ENCODE data around the gene ANKRD36. TPM values are rescaled to one million over a fixed set of nuclear protein-coding genes. Genes with fewer than 3 reads are reported as not detected.
"Not testable (repeated sequence)": the region's sequence is repeated elsewhere in the genome, so short reads cannot be mapped to it uniquely, and the experiment has no call there.

Gene ANKRD36
- total and polyA plus RNA-seq, 3 donors from 2014 or later = 7.3 to 132 (median 57.2) TPM

DNA sequence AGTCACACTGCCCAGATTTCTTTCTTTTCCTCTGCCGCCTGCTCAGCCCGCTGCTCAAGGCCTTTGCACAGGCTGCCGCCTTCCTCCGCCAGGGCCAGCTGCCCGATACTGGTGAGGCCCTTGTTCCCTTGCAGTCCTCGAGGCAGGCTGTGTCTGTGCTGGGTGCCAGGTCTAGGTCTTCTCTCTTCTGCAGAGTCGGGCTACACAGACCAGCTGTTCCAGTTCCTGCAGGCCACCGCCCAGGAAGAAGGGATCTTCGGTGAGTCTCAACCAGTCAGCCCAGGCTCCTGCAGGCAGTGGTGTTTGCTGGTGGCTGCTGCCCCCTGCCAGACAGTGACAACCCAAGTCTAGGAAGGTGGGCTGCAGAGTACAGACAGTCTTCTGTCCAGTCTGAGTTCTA lies 30.7 kb upstream of the ANKRD36 start:
- WGBS, 2 donors = 48 to 80% methylated on average over 1 to 8 of the region's 9 CpGs
- H3K27me3 ChIP-seq; H3K27ac ChIP-seq; intact Hi-C loops (cut with DNase I; ENCODE audit: low total_unique reads); H3K9me3 ChIP-seq; H3K4me3 ChIP-seq; DNase-seq; H3K4me1 ChIP-seq; H3K36me3 ChIP-seq (ENCODE audit: low read depth, missing control alignments): not testable (repeated sequence)

DNA sequence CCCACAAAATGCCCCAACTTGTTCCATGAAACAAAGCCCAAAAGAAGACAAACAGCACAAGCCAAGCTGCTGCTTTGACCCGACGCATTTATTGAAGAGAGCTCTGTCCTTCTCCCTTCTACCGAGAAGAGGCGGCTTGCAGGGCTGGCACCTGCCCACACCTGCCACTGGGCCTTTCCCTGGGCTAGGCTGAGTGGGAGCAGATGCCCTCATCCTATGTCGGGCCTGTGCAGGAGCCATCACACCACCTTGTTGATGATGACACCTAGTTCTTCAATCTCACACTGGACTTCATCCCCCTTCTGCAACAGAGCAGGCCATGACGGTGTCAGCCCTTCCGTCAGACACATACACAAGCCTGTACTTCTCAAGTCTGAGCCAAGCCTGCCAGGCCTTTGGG lies 29.4 kb upstream of the ANKRD36 start:
- intact Hi-C loops (cut with DNase I; ENCODE audit: low total_unique reads); DNase-seq; H3K4me1 ChIP-seq; H3K4me3 ChIP-seq; H3K9me3 ChIP-seq; H3K36me3 ChIP-seq (ENCODE audit: low read depth, missing control alignments); H3K27me3 ChIP-seq; H3K27ac ChIP-seq: not testable (repeated sequence)
- WGBS, 2 donors = 90 to 95% methylated on average over 7 of the region's 7 CpGs

GRCh38 chr2:97085093-97085492 lies 27.9 kb upstream of the ANKRD36 start:
- H3K4me1 ChIP-seq; H3K4me3 ChIP-seq; H3K27me3 ChIP-seq; H3K9me3 ChIP-seq; intact Hi-C loops (cut with DNase I; ENCODE audit: low total_unique reads); DNase-seq; H3K36me3 ChIP-seq (ENCODE audit: low read depth, missing control alignments); H3K27ac ChIP-seq: not testable (repeated sequence)
- WGBS, 2 donors = 72 to 80% methylated on average over 1 to 2 of the region's 7 CpGs

- H3K4me3 ChIP-seq; H3K27ac ChIP-seq; H3K4me1 ChIP-seq; DNase-seq; intact Hi-C loops (cut with DNase I; ENCODE audit: low total_unique reads); H3K9me3 ChIP-seq; H3K27me3 ChIP-seq; H3K36me3 ChIP-seq (ENCODE audit: low read depth, missing control alignments): not testable (repeated sequence)
- 86% methylated on average over 1 of the region's 1 CpG; no CpG with 5 or more reads in 1 of the 2 donors for WGBS, 2 donors
These were observed 24.2 kb upstream of the ANKRD36 start for GRCh38 chr2:97088706-97089105.

DNA sequence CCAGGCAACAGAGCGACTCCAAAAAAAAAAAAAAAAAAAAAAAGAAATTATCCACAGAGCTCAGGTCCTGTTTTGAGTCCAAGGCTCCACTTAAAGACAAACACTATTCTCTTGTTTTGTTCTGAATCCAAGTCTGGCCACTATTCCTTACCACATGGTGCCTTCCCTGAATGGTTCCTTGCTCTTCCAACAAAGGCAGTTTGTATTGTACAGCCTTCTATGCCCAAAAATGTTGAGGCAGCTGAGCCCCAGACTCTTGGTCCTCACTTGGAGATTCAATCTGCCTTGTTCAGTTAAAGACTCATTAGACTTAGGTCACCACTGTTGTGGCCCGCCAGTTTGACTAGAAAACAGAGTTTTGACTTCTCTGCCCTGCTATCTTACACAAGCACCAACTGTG lies 20.0 kb upstream of the ANKRD36 start:
- H3K9me3 ChIP-seq; intact Hi-C loops (cut with DNase I; ENCODE audit: low total_unique reads); DNase-seq; H3K4me1 ChIP-seq; H3K4me3 ChIP-seq; H3K36me3 ChIP-seq (ENCODE audit: low read depth, missing control alignments); H3K27me3 ChIP-seq; H3K27ac ChIP-seq: not testable (repeated sequence)
- WGBS, 2 donors = 86 to 88% methylated on average over 2 of the region's 2 CpGs

- intact Hi-C loops (cut with DNase I; ENCODE audit: low total_unique reads); H3K27me3 ChIP-seq; H3K36me3 ChIP-seq (ENCODE audit: low read depth, missing control alignments); H3K27ac ChIP-seq; DNase-seq; H3K4me3 ChIP-seq; H3K4me1 ChIP-seq; H3K9me3 ChIP-seq: not testable (repeated sequence)
- WGBS, 2 donors = 45 to 54% methylated on average over 3 to 4 of the region's 33 CpGs
These were observed 18.8 kb upstream of the ANKRD36 start for GRCh38 chr2:97093983-97094771.

GRCh38 chr2:97094772-97095611 lies 18.0 kb upstream of the ANKRD36 start, which contains the start of gene FAHD2B:
Gene FAHD2B (minus strand): TSS chr2:97094882. CDS start chr2:97091706, 3,176 bp downstream.
- H3K27me3 ChIP-seq; intact Hi-C loops (cut with DNase I; ENCODE audit: low total_unique reads); H3K9me3 ChIP-seq; H3K4me1 ChIP-seq; H3K36me3 ChIP-seq (ENCODE audit: low read depth, missing control alignments): not testable (repeated sequence)
- 8% methylated on average over 10 of the region's 48 CpGs; no CpG with 5 or more reads in 1 of the 2 donors for WGBS, 2 donors
- peak within 1 kb of the TSS in 1 of 2 donors; percentile 56 for H3K27ac ChIP-seq
- peak; percentile 93 for DNase-seq
- peak within 1 kb of the TSS; percentile 44 to 53 for H3K4me3 ChIP-seq

GRCh38 chr2:97095661-97096060 lies 17.3 kb upstream of the ANKRD36 start:
- H3K27ac ChIP-seq = no peak overlapping the region
- H3K36me3 ChIP-seq (ENCODE audit: low read depth, missing control alignments) = no peaks in the 10 kb centered on the region
- H3K9me3 ChIP-seq = no peaks in the 10 kb centered on the region
- intact Hi-C loops (cut with DNase I; ENCODE audit: low total_unique reads) = no loop called here
- H3K27me3 ChIP-seq = no peaks in the 10 kb centered on the region
- H3K4me3 ChIP-seq = peak overlapping the region in 1 of 2 donors; percentile 53
- 56 to 71% methylated on average over 12 of the region's 12 CpGs for WGBS, 2 donors
- TF ChIP-seq, protein P1, sequence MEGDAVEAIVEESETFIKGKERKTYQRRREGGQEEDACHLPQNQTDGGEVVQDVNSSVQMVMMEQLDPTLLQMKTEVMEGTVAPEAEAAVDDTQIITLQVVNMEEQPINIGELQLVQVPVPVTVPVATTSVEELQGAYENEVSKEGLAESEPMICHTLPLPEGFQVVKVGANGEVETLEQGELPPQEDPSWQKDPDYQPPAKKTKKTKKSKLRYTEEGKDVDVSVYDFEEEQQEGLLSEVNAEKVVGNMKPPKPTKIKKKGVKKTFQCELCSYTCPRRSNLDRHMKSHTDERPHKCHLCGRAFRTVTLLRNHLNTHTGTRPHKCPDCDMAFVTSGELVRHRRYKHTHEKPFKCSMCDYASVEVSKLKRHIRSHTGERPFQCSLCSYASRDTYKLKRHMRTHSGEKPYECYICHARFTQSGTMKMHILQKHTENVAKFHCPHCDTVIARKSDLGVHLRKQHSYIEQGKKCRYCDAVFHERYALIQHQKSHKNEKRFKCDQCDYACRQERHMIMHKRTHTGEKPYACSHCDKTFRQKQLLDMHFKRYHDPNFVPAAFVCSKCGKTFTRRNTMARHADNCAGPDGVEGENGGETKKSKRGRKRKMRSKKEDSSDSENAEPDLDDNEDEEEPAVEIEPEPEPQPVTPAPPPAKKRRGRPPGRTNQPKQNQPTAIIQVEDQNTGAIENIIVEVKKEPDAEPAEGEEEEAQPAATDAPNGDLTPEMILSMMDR (IDR thresholded peaks at IDR 0.05) = no peak
- no peak for TF ChIP-seq POLR2A (IDR thresholded peaks at IDR 0.05)
- DNase-seq = no peak
- no peaks in the 10 kb centered on the region for H3K4me1 ChIP-seq

DNA sequence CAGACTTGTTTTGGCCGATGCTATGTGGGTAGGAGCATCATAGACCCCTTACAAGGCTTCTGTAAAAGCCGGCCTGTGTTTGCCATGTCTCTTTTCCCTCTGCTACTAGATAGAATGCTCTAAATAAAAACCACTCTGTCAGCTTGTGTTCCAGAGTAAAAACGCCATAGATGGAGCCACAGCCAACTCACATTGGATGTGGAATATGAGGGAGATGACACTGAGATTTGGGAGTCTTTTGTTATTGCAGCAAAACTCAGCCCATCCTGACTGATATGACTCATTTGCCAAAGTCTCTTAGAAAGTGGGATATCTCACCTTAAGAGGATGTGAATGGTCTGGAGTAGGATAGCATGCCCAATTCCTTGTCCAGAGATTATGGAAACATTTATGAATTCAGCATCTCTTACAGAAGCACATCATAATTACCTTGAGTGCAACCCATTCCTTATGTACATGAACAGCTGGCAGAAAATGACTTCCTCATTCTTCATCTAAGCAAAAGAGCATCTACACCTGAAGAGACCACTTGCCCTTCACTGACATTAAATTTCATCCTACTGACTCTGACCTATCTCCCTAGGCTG lies 14.1 kb upstream of the ANKRD36 start:
- intact Hi-C loops (cut with DNase I; ENCODE audit: low total_unique reads); DNase-seq; H3K9me3 ChIP-seq; H3K36me3 ChIP-seq (ENCODE audit: low read depth, missing control alignments); H3K4me1 ChIP-seq; H3K27ac ChIP-seq; H3K27me3 ChIP-seq; H3K4me3 ChIP-seq: not testable (repeated sequence)
- 87 to 89% methylated on average over 3 of the region's 3 CpGs for WGBS, 2 donors

DNA sequence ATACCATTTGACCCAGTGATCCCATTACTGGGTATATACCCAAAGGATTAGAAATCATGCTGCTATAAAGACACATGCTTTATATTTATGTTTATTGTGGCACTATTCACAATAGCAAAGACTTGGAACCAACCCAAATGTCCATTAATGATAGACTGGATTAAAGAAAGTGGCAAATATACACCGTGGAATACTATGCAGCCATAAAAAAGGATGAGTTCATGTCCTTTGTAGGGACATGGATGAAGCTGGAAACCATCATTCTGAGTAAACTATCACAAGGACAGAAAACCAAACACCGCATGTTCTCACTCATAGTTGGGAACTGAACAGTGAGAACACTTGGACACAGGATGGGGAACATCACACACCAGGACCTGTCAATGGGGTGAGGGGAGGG lies 6.1 kb upstream of the ANKRD36 start:
- H3K27me3 ChIP-seq; H3K27ac ChIP-seq; intact Hi-C loops (cut with DNase I; ENCODE audit: low total_unique reads); H3K9me3 ChIP-seq; H3K4me1 ChIP-seq; H3K4me3 ChIP-seq; H3K36me3 ChIP-seq (ENCODE audit: low read depth, missing control alignments); DNase-seq: not testable (repeated sequence)
- WGBS, 2 donors = 90% methylated on average over 2 of the region's 2 CpGs

Data from testis (tissue), 3 donors.